ENCODE measurements around the gene DDX27.

GRCh38 chr20:49277786-49278035 lies 58.5 kb downstream of the DDX27 start:
- TF ChIP-seq HDGF (IDR thresholded peaks at IDR 0.05; ENCODE audit: borderline replicate concordance) (no peak), FOXK2 (IDR thresholded peaks at IDR 0.05) (no peak), FOXA1 (IDR thresholded peaks at IDR 0.05) (no peak), L3MBTL2 (conservative IDR thresholded peaks at IDR 0.05) (no peak), LEF1 (IDR thresholded peaks at IDR 0.05; ENCODE audit: borderline replicate concordance) (no peak), NFRKB (IDR thresholded peaks at IDR 0.05) (no peak), ARNT (IDR thresholded peaks at IDR 0.05) (no peak)
